ENCODE results near the gene DTX2.
"Not testable (repeated sequence)": the region's sequence is repeated elsewhere in the genome, so short reads cannot be mapped to it uniquely, and the experiment has no call there.

The DTX2 gene

GRCh38 chr7:76443846-76444245 lies 17.7 kb upstream of the DTX2 start:
- WGBS (ENCODE audit: insufficient coverage, insufficient read length), result no CpG with 5 or more reads among the region's 12 CpGs
- H3K27me3 ChIP-seq (ENCODE audit: control insufficient read depth, insufficient read depth, low read length); H3K4me1 ChIP-seq (ENCODE audit: control insufficient read depth, insufficient read depth, low read length); H3K36me3 ChIP-seq (ENCODE audit: control insufficient read depth, insufficient read depth, low read length); H3K9me3 ChIP-seq (ENCODE audit: control insufficient read depth, insufficient read depth, low read length); H3K4me3 ChIP-seq (ENCODE audit: low read length); DNase-seq (ENCODE audit: low read depth, low spot score); H3K27ac ChIP-seq (ENCODE audit: low read length): not testable (repeated sequence)

- H3K36me3 ChIP-seq (ENCODE audit: control insufficient read depth, insufficient read depth, low read length); H3K27ac ChIP-seq (ENCODE audit: low read length); DNase-seq (ENCODE audit: low read depth, low spot score); H3K4me3 ChIP-seq (ENCODE audit: low read length); H3K27me3 ChIP-seq (ENCODE audit: control insufficient read depth, insufficient read depth, low read length); H3K9me3 ChIP-seq (ENCODE audit: control insufficient read depth, insufficient read depth, low read length); H3K4me1 ChIP-seq (ENCODE audit: control insufficient read depth, insufficient read depth, low read length): not testable (repeated sequence)
- no CpG with 5 or more reads among the region's 5 CpGs for WGBS (ENCODE audit: insufficient coverage, insufficient read length)
Measured at GRCh38 chr7:76445577-76446008, 15.9 kb upstream of the DTX2 start.

GRCh38 chr7:76457017-76457416 lies 4.5 kb upstream of the DTX2 start:
- H3K4me3 ChIP-seq (ENCODE audit: low read length); H3K27ac ChIP-seq (ENCODE audit: low read length); H3K9me3 ChIP-seq (ENCODE audit: control insufficient read depth, insufficient read depth, low read length); H3K36me3 ChIP-seq (ENCODE audit: control insufficient read depth, insufficient read depth, low read length); H3K27me3 ChIP-seq (ENCODE audit: control insufficient read depth, insufficient read depth, low read length); H3K4me1 ChIP-seq (ENCODE audit: control insufficient read depth, insufficient read depth, low read length); DNase-seq (ENCODE audit: low read depth, low spot score): not testable (repeated sequence)
- WGBS (ENCODE audit: insufficient coverage, insufficient read length), result no CpG with 5 or more reads among the region's 4 CpGs

- not testable (repeated sequence) for H3K4me3 ChIP-seq (ENCODE audit: low read length); H3K9me3 ChIP-seq (ENCODE audit: control insufficient read depth, insufficient read depth, low read length)
- no CpG with 5 or more reads among the region's 4 CpGs for WGBS (ENCODE audit: insufficient coverage, insufficient read length)
Measured at GRCh38 chr7:76458504-76458903, 3.0 kb upstream of the DTX2 start.

GRCh38 chr7:76460767-76461166 lies 742 bp upstream of the DTX2 start:
- H3K9me3 ChIP-seq (ENCODE audit: control insufficient read depth, insufficient read depth, low read length); DNase-seq (ENCODE audit: low read depth, low spot score): not testable (repeated sequence)
- WGBS (ENCODE audit: insufficient coverage, insufficient read length), result no CpG with 5 or more reads among the region's 20 CpGs

More at GRCh38 chr7:76458504-76458903, 3.0 kb upstream of the DTX2 start:
- not testable (repeated sequence) for H3K4me1 ChIP-seq (ENCODE audit: control insufficient read depth, insufficient read depth, low read length); H3K27me3 ChIP-seq (ENCODE audit: control insufficient read depth, insufficient read depth, low read length); DNase-seq (ENCODE audit: low read depth, low spot score); H3K27ac ChIP-seq (ENCODE audit: low read length); H3K36me3 ChIP-seq (ENCODE audit: control insufficient read depth, insufficient read depth, low read length)

GRCh38 chr7:76462271-76462882 lies 868 bp downstream of the DTX2 start:
- H3K36me3 ChIP-seq (ENCODE audit: control insufficient read depth, insufficient read depth, low read length); H3K27me3 ChIP-seq (ENCODE audit: control insufficient read depth, insufficient read depth, low read length); H3K4me3 ChIP-seq (ENCODE audit: low read length); H3K9me3 ChIP-seq (ENCODE audit: control insufficient read depth, insufficient read depth, low read length); H3K4me1 ChIP-seq (ENCODE audit: control insufficient read depth, insufficient read depth, low read length); H3K27ac ChIP-seq (ENCODE audit: low read length); DNase-seq (ENCODE audit: low read depth, low spot score): not testable (repeated sequence)
- no CpG with 5 or more reads among the region's 17 CpGs for WGBS (ENCODE audit: insufficient coverage, insufficient read length)

More at GRCh38 chr7:76460767-76461166, 742 bp upstream of the DTX2 start:
- H3K27ac ChIP-seq (ENCODE audit: low read length); H3K4me1 ChIP-seq (ENCODE audit: control insufficient read depth, insufficient read depth, low read length); H3K27me3 ChIP-seq (ENCODE audit: control insufficient read depth, insufficient read depth, low read length); H3K36me3 ChIP-seq (ENCODE audit: control insufficient read depth, insufficient read depth, low read length); H3K4me3 ChIP-seq (ENCODE audit: low read length): not testable (repeated sequence)

- H3K36me3 ChIP-seq (ENCODE audit: control insufficient read depth, insufficient read depth, low read length); H3K9me3 ChIP-seq (ENCODE audit: control insufficient read depth, insufficient read depth, low read length); DNase-seq (ENCODE audit: low read depth, low spot score); H3K4me1 ChIP-seq (ENCODE audit: control insufficient read depth, insufficient read depth, low read length); H3K27ac ChIP-seq (ENCODE audit: low read length); H3K27me3 ChIP-seq (ENCODE audit: control insufficient read depth, insufficient read depth, low read length); H3K4me3 ChIP-seq (ENCODE audit: low read length): not testable (repeated sequence)
- WGBS (ENCODE audit: insufficient coverage, insufficient read length), result no CpG with 5 or more reads among the region's 5 CpGs
Measured at GRCh38 chr7:76464959-76465358, 3.5 kb downstream of the DTX2 start.

- H3K27me3 ChIP-seq (ENCODE audit: control insufficient read depth, insufficient read depth, low read length); DNase-seq (ENCODE audit: low read depth, low spot score); H3K27ac ChIP-seq (ENCODE audit: low read length); H3K9me3 ChIP-seq (ENCODE audit: control insufficient read depth, insufficient read depth, low read length); H3K36me3 ChIP-seq (ENCODE audit: control insufficient read depth, insufficient read depth, low read length); H3K4me3 ChIP-seq (ENCODE audit: low read length); H3K4me1 ChIP-seq (ENCODE audit: control insufficient read depth, insufficient read depth, low read length): not testable (repeated sequence)
- WGBS (ENCODE audit: insufficient coverage, insufficient read length), result no CpG with 5 or more reads among the region's 8 CpGs
Measured at GRCh38 chr7:76465950-76466349, 4.4 kb downstream of the DTX2 start.

- not testable (repeated sequence) for H3K4me3 ChIP-seq (ENCODE audit: low read length); H3K9me3 ChIP-seq (ENCODE audit: control insufficient read depth, insufficient read depth, low read length); H3K27me3 ChIP-seq (ENCODE audit: control insufficient read depth, insufficient read depth, low read length); H3K4me1 ChIP-seq (ENCODE audit: control insufficient read depth, insufficient read depth, low read length); H3K36me3 ChIP-seq (ENCODE audit: control insufficient read depth, insufficient read depth, low read length); DNase-seq (ENCODE audit: low read depth, low spot score); H3K27ac ChIP-seq (ENCODE audit: low read length)
- no CpG with 5 or more reads among the region's 14 CpGs for WGBS (ENCODE audit: insufficient coverage, insufficient read length)
Measured at GRCh38 chr7:76467743-76468404, 6.4 kb downstream of the DTX2 start.

- H3K36me3 ChIP-seq (ENCODE audit: control insufficient read depth, insufficient read depth, low read length); H3K27ac ChIP-seq (ENCODE audit: low read length); H3K9me3 ChIP-seq (ENCODE audit: control insufficient read depth, insufficient read depth, low read length); H3K27me3 ChIP-seq (ENCODE audit: control insufficient read depth, insufficient read depth, low read length); H3K4me3 ChIP-seq (ENCODE audit: low read length); DNase-seq (ENCODE audit: low read depth, low spot score); H3K4me1 ChIP-seq (ENCODE audit: control insufficient read depth, insufficient read depth, low read length): not testable (repeated sequence)
- no CpG with 5 or more reads among the region's 10 CpGs for WGBS (ENCODE audit: insufficient coverage, insufficient read length)
Measured at GRCh38 chr7:76471556-76472221, 10.2 kb downstream of the DTX2 start.
